ENCODE measurements around the gene PADI6.
A peak's percentile ranks its signal among the peaks of the same experiment; 100 is the strongest.
"Not testable (repeated sequence)": the region's sequence is repeated elsewhere in the genome, so short reads cannot be mapped to it uniquely, and the experiment has no call there.

Gene PADI6

GRCh38 chr1:17401841-17402240, 29.8 kb downstream of the PADI6 start:
- H3K4me3 ChIP-seq (replicated peaks; ENCODE audit: low read depth, low read length), result no peak overlapping the region
- DNase-seq (ENCODE audit: extremely low read depth, low read depth), result no peak
- no peak for TF ChIP-seq CTCF (IDR thresholded peaks at IDR 0.05; ENCODE audit: low read depth, low read length, missing control alignments)

GRCh38 chr1:17403081-17403480, 31.1 kb downstream of the PADI6 start:
- DNase-seq (ENCODE audit: extremely low read depth, low read depth), result no peak
- TF ChIP-seq CTCF (IDR thresholded peaks at IDR 0.05; ENCODE audit: low read depth, low read length, missing control alignments), result no peak
- H3K4me3 ChIP-seq (replicated peaks; ENCODE audit: low read depth, low read length), result no peak overlapping the region

GRCh38 chr1:17404034-17404684, 32.2 kb downstream of the PADI6 start:
- no peak for TF ChIP-seq CTCF (IDR thresholded peaks at IDR 0.05; ENCODE audit: low read depth, low read length, missing control alignments)
- no peak for DNase-seq (ENCODE audit: extremely low read depth, low read depth)
- H3K4me3 ChIP-seq (replicated peaks; ENCODE audit: low read depth, low read length), result no peak overlapping the region

GRCh38 chr1:17404820-17405219, 32.8 kb downstream of the PADI6 start:
- H3K4me3 ChIP-seq (replicated peaks; ENCODE audit: low read depth, low read length), result no peak overlapping the region
- no peak for DNase-seq (ENCODE audit: extremely low read depth, low read depth)
- TF ChIP-seq CTCF (IDR thresholded peaks at IDR 0.05; ENCODE audit: low read depth, low read length, missing control alignments), result no peak

- no peak overlapping the region for H3K4me3 ChIP-seq (replicated peaks; ENCODE audit: low read depth, low read length)
- TF ChIP-seq CTCF (IDR thresholded peaks at IDR 0.05; ENCODE audit: low read depth, low read length, missing control alignments), result peak; percentile 74
- DNase-seq (ENCODE audit: extremely low read depth, low read depth), result peak; percentile 32
Observed at GRCh38 chr1:17405898-17406759, 34.1 kb downstream of the PADI6 start.

GRCh38 chr1:17406760-17407475, 34.9 kb downstream of the PADI6 start:
- DNase-seq (ENCODE audit: extremely low read depth, low read depth); H3K4me3 ChIP-seq (replicated peaks; ENCODE audit: low read depth, low read length): not testable (repeated sequence)

GRCh38 chr1:17407786-17408514, 36.0 kb downstream of the PADI6 start:
- not testable (repeated sequence) for H3K4me3 ChIP-seq (replicated peaks; ENCODE audit: low read depth, low read length); DNase-seq (ENCODE audit: extremely low read depth, low read depth)

Measured in HFF-Myc (cell line).